Stimulated activated CD8-positive, alpha-beta memory T cell treated with anti-CD3 and anti-CD28 coated beads, Interleukin-4, amount 100 ng/mL, for 24 hours (primary cell): ENCODE data around the gene RHOBTB3.

Experiments used
- DNase-seq: peaks from one replicate; pipeline ENCODE4 v3.0.0-alpha.2; 2020; ENCODE audit warnings: low read depth

RHOBTB3 gene

DNA sequence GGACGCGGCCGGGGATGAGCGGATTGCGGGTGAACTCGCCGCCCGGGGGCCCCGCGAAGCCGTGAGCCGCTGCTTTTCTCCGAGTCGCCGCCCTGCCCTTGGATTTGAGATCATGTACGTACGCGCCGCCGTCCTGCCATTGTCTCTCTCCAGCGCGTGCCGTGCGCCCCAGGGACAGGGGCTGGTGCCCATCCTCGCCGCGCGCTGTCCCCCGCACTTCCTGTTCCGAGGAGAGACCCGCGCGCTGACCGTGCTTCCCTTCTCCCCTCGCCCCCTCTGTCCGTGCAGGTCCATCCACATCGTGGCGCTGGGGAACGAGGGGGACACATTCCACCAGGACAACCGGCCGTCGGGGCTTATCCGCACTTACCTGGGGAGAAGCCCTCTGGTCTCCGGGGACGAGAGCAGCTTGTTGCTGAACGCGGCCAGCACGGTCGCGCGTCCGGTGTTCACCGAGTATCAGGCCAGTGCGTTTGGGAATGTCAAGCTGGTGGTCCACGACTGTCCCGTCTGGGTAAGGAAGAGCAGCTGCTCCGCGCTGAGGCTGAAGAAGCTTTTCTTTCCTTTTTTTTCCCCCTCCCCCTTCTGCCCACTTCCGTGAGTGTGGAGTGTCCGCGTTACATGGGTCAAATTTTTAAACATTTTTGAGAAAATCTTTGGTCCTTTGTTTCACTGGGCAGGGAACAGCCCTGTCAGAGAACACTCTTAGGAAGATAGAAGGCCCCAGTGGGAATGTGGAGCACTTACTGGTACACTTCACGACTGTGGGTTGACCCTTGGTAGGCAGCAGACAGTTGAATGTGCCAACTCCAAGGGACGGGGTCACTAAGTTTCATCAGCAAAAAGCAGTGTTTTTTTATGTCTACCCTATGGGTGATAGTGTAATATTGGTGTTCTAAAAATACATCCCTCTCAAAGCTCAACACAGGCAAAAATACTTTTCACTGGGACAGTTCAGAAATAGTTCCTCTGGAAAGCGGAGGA, 727 bp downstream of the RHOBTB3 start:
- peak; percentile 13 for DNase-seq

DNA sequence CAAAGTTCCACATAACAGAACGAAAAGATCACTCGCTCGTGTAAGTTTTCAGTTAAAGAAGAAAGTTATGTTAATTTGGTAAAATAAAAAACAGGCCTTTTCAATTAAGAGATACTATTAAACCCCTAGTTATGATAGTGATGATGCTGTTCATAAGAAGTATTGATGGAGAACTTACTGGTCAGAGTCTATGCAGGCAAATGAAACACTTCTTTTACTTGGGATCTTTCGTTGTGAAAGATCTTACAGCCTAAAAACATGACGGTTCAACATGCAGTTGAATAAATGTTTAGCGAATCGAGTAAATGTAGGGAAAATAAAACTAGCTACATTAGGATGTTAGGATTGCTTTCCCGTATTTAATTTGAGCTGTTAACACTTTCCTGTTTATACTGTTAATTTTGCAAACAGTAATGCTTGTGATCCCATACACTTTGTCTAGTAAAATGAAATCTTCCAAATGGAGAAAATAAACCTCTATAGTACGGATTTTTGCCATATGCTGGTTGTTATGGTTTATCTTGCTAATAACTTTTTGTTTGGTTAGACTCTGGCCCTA, 2.0 kb downstream of the RHOBTB3 start:
- DNase-seq = no peak

DNA sequence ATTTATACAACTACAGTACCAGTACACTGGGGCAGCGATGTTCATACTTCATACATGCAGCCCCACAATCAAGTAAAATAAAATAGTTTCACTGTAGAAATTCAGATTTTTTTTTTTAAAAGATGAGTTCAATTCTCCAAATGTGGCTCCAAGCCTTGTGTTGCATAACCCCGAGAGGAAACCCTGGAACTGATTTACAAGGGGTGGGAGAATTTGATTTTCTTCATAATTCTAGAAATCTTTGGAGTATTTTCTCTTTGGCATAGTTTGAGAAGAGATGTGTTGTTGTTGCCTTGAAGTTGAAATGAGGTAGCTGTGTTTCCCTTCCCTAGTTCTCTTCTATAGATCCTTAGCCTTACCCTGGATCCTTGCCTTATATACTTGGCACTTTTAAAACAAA, 3.1 kb downstream of the RHOBTB3 start:
- no peak for DNase-seq

DNA sequence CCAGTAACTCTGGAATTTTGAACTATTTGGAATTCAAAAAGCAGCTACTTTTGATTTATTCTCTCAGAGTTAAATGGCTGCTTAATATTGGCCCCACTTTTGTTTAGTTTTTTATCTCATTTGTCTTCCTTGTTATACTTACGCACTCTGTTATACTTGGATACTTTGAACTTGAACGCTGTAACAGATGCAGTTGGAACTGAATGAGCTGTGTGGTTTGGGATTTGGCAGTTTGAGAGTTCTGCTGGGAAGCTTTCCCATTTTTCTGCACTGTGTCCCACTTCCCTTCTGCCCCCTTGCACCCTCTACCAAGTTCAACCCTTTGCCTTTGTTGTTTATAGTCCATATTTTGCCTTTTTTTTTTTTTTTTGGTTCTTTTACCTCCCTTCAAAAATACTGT, 3.8 kb downstream of the RHOBTB3 start:
- no peak for DNase-seq

DNA sequence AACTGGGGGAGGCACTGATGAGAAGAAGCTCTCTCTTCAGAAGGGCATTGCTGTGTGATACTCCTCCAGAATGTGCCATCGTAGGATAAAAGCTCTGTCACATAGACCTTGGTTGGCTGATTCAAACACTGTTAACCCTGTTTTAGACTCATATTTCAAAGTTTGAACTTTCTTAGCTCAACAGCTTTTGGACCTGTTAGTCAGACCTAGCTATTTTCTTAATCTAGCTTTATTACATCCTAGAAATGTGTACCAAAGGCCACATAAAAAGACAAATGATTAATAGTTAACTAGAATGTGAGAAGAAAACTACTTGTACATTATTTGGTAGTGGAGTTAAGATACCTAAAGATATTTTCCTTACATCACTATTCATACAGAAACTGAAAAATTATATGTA, 4.3 kb downstream of the RHOBTB3 start:
- no peak for DNase-seq

DNA sequence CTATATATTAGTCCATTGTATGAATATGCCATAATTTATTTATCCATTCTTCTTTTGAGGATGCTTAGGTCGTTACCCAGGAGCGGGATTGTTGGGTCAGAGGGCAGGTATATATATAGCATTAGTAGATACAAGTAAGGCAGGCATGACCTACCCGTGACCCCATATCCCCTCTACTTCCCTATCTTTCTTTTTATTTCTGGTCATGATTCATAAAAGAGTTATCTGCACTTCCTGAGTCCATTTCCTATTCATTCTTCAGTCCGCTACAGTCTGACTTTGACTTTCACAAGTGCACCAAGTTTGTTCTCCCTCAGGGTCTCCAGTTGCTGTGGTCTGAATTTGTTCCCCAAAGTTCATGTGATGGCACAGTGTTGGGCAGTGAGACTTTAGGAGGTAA, 6.9 kb downstream of the RHOBTB3 start:
- DNase-seq = no peak

DNA sequence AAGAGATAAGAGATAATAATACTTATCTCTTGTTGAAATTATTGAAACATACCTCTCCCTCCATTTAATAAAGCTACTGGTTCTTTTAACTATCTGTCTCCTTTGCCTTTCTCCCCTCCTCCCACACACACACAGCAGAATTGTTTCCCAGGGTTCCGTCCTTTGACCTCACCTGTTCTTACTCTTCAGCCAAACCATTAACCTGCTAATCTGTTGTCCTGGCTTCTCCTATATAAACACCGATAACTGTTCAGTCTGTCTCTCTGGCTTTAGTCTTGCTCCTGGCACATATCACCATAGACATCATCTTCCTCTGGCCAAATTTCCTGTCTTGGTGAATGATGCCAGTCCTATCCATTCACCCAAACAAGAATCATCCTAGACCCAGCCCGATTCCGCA, 7.7 kb downstream of the RHOBTB3 start:
- no peak for DNase-seq

DNA sequence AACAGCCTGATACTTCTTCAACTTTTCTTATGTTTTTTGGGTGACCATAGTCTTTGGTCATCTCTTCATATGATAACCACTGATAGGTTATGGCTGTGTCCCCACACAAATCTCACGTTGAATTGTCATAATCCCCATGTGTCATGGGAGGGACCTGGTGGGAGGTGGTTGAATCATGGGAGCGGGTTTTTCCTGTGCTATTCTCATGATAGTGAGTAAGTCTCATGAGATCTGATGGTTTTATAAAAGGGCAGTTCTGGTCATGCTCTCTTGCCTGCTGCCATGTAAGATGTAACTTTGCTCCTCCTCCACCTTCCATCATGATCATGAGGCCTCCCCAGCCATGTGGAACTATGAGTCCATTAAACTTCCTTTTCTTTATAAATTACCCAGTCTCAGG, 8.7 kb downstream of the RHOBTB3 start:
- DNase-seq = no peak

DNA sequence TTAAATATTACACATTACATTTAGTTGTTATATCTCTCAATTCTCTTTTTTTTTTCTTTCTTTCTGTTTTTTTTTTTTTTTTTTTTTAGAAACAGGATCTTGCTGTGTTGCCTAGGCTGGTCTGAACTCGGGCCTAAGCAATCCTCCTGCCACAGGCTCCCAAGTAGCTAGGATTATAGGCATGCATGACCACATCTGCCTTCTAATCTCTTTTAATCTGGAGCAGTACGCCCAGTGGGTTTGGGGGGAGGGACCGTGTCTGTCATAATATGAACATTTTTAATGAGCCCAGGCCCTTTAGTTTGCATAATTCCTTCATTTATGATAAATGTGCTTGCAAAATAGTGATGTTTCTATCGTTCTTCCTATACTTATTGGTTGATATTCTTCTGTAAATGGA, 10.3 kb downstream of the RHOBTB3 start:
- DNase-seq = no peak

DNA sequence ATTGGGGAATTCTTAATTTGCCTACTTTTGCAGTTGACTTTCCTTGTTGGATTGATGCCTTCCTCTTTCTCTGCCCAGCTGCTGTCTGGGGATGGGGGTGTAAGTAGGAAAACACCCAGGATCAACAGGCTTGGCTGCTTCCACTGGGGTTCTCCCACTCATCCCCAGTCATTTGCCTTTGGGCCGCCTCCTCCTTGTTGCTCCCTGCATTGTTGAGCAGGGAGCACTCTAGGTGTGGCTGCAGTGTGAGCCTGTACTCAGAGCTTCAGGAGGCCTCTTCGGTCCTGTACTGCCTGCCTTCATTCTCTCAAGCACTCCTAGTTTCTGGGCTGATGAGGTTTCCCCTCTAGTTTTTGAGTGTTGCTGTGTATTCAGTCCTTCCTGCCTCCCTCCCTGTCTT, 12.1 kb downstream of the RHOBTB3 start:
- DNase-seq = no peak

DNA sequence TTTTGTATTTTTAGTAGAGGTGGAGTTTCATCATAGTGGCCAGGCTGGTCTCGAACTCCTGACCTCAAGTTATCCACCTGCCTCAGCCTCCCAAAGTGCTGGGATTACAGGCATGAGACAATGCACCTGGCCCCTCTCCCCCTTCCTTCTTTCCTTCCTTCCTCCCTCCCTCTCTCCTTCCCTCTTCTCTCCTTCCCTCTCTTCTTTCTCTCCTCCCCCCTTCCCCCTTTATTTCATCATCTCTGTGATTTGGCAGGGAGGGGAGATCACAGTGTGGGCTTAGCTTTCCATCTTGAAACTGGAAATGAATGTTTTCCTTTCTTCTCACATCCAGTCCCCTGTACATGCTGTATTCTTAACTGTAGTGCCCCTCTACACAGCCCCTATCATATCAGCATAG, 12.7 kb downstream of the RHOBTB3 start:
- no peak for DNase-seq

DNA sequence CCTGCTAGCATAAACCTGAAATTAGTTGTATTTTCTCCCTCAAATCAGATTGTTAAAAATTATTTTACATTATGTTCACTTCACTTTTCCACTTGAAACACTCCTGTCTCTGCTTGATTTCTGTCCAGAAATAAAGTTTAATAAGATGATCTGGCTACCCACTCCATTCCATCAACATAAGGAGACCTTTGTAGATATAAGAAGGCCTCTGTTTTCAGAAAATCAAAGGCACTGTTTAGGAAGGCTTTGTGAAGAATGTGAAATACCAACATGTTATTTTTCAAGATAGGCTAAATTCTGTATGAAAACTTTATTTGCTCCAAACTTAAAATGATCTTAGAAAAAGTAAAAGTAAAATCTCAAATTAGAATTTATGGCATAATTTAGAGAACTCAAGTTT, 15.1 kb downstream of the RHOBTB3 start:
- no peak for DNase-seq

DNA sequence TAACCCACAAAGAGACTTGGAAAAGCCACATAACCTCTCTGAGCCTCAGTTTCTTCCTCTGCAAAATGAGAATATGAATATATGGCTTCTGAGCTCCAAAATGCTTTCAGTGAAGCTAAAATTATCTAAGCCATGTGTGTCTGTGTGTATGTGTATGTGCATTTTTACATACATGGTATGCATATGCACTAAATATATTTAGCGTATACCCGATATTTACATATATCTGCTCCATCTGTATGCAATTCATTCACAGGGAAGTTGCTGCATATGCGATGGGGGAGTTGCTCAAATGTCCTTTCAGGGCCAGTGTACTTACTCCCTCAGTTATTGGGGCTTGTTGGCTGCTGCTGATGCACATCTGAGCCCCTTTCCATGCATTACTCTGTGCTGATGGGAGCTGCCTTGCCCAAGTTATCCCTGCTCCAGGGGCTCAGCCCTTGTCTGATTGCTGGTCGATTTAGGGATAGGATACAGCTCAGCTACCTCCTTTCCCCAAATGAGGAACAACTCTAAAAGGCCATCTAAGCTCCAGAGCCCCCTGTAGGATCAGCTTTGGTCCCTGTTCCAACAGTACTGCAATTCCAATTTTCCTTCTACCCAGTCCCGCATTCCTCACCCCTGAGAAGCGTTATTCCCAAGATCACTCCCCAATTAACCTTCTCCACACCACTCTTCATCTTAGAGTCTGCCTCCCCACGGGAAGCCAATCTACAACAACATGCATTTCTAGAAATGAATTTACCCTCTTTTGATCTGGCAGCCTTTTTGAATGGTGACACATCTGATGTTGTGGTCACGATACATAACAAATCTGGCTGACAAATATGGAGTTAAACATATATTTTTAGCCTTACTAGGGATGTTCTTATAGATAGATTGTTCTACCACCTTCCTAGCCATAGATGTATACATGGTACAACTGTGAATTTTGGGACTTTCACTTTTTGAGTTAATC, 15.9 kb downstream of the RHOBTB3 start:
- no peak for DNase-seq

DNA sequence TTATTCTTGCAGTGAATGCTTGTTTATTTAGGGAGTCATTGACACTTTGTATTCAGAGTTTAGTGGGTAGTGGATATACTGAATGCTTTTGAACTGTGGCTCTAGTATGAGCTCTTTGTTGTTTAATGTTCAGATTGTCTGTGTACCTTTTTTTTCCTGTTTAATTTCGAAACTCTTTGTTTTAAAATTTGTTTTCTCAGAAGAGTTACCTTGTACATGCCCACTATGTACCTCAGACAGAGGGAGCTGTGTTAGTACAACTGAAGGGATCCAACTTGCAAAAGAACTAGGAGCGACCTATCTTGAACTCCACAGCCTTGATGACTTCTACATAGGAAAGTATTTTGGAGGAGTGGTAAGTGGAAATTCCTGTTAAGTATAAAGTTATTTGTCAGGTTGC, 17.0 kb downstream of the RHOBTB3 start:
- no peak for DNase-seq

DNA sequence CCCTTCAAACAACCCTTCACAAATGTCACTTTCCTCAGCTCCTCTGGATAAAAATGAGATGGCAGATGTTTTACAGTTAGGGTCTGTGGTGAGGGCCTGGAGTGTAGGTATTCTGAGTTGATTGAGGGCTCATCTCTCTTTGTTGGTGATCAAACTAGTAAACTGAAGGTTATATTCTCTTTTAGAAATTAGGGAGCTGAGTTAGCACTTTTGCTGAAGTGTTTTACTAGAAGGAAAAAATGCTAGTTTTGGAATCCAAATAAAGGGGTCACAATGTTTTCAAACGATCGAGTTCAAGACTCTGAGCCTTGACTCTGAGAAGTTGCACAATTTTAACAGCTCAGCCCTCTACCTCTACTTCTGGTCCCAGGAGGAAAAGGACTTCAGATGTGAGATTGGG, 23.4 kb downstream of the RHOBTB3 start:
- no peak for DNase-seq

DNA sequence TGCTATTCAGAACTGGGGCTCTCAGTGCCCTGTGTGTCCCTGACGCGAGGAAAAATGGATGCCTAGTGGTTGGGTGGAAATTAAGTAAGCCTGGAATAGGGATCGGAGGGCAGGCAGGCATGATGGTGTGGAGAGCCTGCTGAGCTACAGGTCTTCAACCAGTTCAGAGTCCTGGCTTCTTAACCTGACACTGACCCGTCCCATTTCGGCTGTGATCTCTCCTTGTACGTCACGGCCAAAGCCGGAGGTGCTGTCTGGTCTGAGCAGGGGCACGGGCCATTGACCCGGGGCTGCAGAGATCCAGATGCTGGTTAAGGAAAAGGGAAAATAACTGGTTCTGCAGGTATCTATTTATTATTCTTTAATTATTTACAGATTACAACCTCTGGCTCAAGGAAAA, 27.9 kb downstream of the RHOBTB3 start:
- no peak for DNase-seq

DNA sequence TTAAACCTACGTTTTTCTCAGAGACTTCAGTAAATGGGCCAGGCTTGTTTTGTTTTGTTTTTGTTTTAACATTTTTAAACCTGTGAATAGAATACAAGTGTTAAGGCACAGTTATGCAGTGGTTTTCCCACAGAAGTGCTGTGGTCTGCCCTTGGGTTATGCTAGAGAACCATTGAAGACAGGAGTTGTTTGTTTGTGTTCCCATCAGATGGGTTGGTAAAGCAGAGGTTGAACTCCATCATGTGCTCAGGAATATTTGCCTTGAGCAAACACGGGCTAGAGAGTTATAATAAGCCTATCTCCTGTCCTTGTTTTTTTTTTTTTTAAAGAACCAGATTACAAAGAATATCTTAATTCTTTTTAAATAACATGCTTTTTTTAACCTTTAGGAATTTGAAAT, 28.5 kb downstream of the RHOBTB3 start:
- DNase-seq = no peak

DNA sequence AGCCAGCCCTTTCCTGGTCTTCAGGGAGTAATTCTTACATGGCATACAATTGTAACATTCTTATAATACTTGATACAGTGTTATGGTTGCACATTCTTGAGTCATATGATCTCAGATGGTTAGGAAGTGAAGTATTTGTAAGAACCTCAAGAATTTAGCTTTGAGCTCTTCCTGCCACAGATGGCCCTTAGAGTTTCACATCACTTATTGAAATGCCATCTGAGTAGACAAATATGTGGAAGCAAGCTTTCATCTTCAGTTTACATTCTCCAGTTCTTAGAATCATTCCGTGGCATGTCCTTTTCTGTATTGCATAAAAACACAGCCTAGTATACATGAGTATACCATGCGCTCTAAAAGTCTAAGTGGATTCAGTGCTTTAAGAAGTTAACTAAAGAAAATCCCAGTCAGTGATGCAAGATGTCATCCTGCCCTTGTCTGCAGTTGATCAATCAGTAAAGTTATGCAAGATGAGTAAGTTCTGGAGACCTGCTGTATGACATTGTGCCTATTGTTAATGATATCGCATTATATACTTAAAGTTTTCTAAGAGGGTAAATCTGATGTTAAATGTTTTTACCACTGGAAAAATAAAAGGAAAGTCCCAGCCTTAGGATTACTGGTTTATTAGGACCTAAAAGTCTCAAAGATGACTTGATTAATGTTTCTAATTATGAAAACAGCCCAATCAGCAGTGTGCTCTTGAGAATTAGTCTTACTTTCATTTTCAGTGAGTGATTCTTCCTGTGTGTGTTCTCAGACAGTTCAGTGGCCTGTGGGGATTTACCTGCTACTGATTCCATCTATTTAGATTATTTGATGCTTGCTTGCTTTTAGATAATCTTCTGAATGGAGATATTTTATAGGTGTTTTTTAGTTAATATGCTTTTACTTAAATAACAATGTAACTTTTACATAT, 29.4 kb downstream of the RHOBTB3 start:
- DNase-seq = no peak

DNA sequence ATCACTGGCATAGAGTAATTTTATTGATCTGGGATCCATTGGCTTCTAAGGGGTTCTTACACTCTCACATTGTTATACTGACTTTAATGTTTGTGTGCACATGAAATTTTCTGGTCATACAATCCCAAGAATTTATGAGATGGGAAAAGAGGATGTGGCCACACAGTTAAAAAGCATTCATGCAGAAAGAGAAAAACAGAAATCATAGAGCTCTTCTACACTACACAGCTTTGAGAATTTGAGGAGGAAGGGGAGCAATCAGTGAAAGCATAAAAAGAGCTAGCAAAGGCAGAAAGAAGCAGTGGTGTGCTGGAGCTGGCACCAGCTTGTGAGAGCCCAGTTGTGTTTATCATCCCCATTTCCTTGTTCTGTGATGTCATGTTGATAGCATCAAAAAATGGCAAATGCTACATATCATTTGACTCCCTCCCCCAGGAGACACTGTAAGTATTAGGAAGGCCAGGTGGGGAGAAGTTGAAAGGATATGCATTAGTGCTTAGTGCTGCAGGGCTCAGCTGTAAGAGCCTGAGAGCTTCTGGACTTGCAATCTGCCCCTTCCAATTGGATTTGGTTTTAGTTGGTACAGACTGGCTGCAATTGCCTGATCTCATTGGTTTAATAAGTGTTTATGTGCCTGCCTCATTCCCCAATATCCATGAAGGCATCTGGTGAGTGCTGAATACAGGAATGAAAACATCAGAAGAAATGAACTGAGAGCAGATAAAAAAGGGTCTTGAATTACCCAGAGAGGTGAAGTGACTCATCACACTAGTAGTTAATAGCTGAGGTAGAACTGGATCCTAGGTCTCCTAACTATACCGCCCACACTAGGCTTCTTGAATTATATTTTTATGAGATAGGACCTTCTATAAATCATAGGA, 30.9 kb downstream of the RHOBTB3 start:
- no peak for DNase-seq

DNA sequence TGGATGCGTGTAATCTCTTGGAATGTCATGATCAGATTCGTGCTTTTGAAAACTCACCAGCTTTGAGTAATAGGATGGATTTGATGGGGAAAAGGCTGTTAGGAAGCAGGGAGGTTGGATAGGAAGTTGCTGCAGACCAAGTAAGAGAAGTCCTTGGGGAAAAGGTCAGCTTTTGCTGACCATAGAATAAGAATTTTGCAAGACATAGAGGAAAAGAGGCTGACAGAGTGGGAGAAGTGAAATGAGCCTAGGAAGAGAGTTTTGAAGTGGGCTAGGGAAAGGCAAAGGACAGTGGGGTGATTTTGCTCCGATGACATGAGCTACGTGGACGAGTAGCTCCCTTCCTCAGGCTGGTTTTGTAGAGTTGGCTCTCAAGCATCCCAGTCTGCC, 31.5 kb downstream of the RHOBTB3 start:
- no peak for DNase-seq

DNA sequence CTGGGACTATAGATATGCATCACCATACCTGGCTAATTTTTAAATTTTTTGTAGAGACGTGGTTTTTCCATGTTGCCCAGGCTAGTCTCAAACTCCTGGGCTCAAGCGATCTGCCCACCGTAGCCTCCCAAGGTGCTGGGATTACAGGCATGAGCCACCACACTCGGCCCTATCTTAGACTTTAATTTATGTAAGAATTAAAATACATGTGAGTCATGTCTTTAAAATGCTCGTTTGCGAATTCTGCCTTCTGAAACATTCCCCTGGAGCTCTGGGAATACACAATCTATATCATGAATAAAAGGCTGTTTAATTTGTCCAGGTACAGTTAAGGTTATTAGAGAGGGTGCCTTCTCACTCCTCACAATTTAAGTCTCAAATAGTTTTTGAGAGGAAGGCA, 32.8 kb downstream of the RHOBTB3 start:
- DNase-seq = no peak
